Neural cell (in vitro differentiated cells): ENCODE measurements around the gene MYOZ2. TPM values are rescaled to one million over a fixed set of nuclear protein-coding genes. Genes with fewer than 3 reads are reported as not detected.

Experiments used
- H2AFZ ChIP-seq: fragments of 200-600, 300-800 bp; sonication (generic), shearing (Covaris generic); 2 replicates; pipeline ENCODE4 v1.6.0; 2014; ENCODE audit warnings: low read depth, mild to moderate bottlenecking, antibody characterized with exemption, low read length, moderate library complexity
- H3F3A ChIP-seq: fragments of 200-600 bp; shearing (Covaris generic); 2 replicates; pipeline ENCODE4 v1.6.1; 2016; ENCODE audit warnings: mild to moderate bottlenecking, moderate library complexity, mixed read lengths, antibody characterized with exemption, low read length; ENCODE audit not compliant: insufficient read depth, poor library complexity, severe bottlenecking
- H3K27ac ChIP-seq: fragments of 200-600, 300-800 bp; sonication (generic), shearing (Covaris generic); 2 replicates; pipeline ENCODE4 v1.5.1; 2014; ENCODE audit warnings: mild to moderate bottlenecking, low read length, moderate library complexity
- H3K27me3 ChIP-seq: fragments of 300-800, 200-600 bp; sonication (generic), shearing (Covaris generic); 2 replicates; pipeline ENCODE4 v1.6.0; 2014; ENCODE audit warnings: mild to moderate bottlenecking, low read depth, low read length, moderate library complexity; ENCODE audit not compliant: insufficient read depth
- H3K36me3 ChIP-seq: fragments of 300-800, 200-600 bp; sonication (generic), shearing (Covaris generic); 2 replicates; pipeline ENCODE4 v1.5.1; 2014; ENCODE audit warnings: mild to moderate bottlenecking, antibody characterized with exemption, low read length, moderate library complexity; ENCODE audit not compliant: insufficient read depth
- H3K4me2 ChIP-seq: fragments of 300-800, 200-600 bp; sonication (generic), shearing (Covaris generic); 2 replicates; pipeline ENCODE4 v1.6.0; 2014; ENCODE audit warnings: mild to moderate bottlenecking, low read length
- H3K4me3 ChIP-seq: fragments of 300-800, 200-600 bp; sonication (generic), shearing (Covaris generic); 2 replicates; pipeline ENCODE4 v1.5.1; 2014; ENCODE audit warnings: mild to moderate bottlenecking, low read length, moderate library complexity
- H3K79me2 ChIP-seq: fragments of 200-600 bp; shearing (Covaris generic); replicated peaks from 2 replicates; pipeline ENCODE4 v1.6.0; 2014; ENCODE audit warnings: mild to moderate bottlenecking, low read length, moderate library complexity; ENCODE audit not compliant: insufficient read depth
- H3K9ac ChIP-seq: fragments of 300-800, 200-600 bp; sonication (generic), shearing (Covaris generic); 2 replicates; pipeline ENCODE4 v1.6.1; 2016; ENCODE audit warnings: mild to moderate bottlenecking, low read length, mixed read lengths
- H3K9me2 ChIP-seq: fragments of 200-600 bp; shearing (Covaris generic); 2 replicates; pipeline ENCODE4 v1.6.1; 2016; ENCODE audit warnings: mild to moderate bottlenecking, low read length, mixed read lengths; ENCODE audit not compliant: insufficient read depth
- H3K9me3 ChIP-seq: fragments of 200-600, 300-800 bp; sonication (generic), shearing (Covaris generic); 2 replicates; pipeline ENCODE4 v1.6.1; 2016; ENCODE audit warnings: mild to moderate bottlenecking, mixed run types, low read length, moderate library complexity, mixed read lengths
- H4K20me1 ChIP-seq: fragments of 200-600 bp; shearing (Covaris generic); 2 replicates; pipeline ENCODE4 v1.6.1; 2016; ENCODE audit warnings: mild to moderate bottlenecking, mixed run types; ENCODE audit not compliant: insufficient read depth
- EP300 ChIP-seq: fragments of 450-650 bp; conservative IDR thresholded peaks from 2 replicates; pipeline ENCODE4 v1.6.1; 2014; ENCODE audit warnings: antibody characterized with exemption, mild to moderate bottlenecking, moderate library complexity; ENCODE audit not compliant: poor library complexity, severe bottlenecking
- EZH2 ChIP-seq: fragments of 200-600, 300-800 bp; shearing (Covaris generic), sonication (generic); IDR thresholded peaks from 2 replicates; pipeline ENCODE4 v1.6.1; 2014; ENCODE audit warnings: antibody characterized with exemption, low read length, borderline replicate concordance, mild to moderate bottlenecking; ENCODE audit not compliant: insufficient read depth, poor library complexity, severe bottlenecking
- MXI1 ChIP-seq: fragments of 450-650 bp; conservative IDR thresholded peaks from 2 replicates; pipeline ENCODE4 v1.6.1; 2014; ENCODE audit warnings: antibody characterized with exemption, mild to moderate bottlenecking; ENCODE audit not compliant: poor library complexity, severe bottlenecking
- POLR2AphosphoS5 ChIP-seq: IDR thresholded peaks from 2 replicates; pipeline ENCODE4 v1.6.1; 2012
- RAD21 ChIP-seq: fragments of 450-650 bp; conservative IDR thresholded peaks from 2 replicates; pipeline ENCODE4 v1.6.1; 2014; ENCODE audit warnings: antibody characterized with exemption, mild to moderate bottlenecking, moderate library complexity
- SMC3 ChIP-seq: fragments of 450-650 bp; conservative IDR thresholded peaks from 2 replicates; pipeline ENCODE4 v1.6.1; 2014; ENCODE audit warnings: antibody characterized with exemption, mild to moderate bottlenecking, moderate library complexity; ENCODE audit not compliant: poor library complexity
- TAF1 ChIP-seq: IDR thresholded peaks from 2 replicates; pipeline ENCODE4 v1.6.1; 2012; ENCODE audit warnings: low read depth
- polyA plus RNA-seq: library from polyadenylated mRNA; depleted of rRNA; stranded (reverse); fragments of >200 nt; gene quantifications from 2 replicates; pipeline ENCODE4 v1.2.3, GENCODE V29; 2014
- TF ChIP-seq, protein P1 (sequence below): IDR thresholded peaks from 2 replicates; pipeline ENCODE4 v1.6.1; 2012; ENCODE audit warnings: borderline replicate concordance
- TF ChIP-seq, protein P2 (sequence below): fragments of 450-650 bp; IDR thresholded peaks from 2 replicates; pipeline ENCODE4 v1.5.1; 2014; ENCODE audit warnings: antibody characterized with exemption, mild to moderate bottlenecking, moderate library complexity; ENCODE audit not compliant: poor library complexity, severe bottlenecking

The MYOZ2 gene
- polyA plus RNA-seq, 1 donor from 2014 or later = not detected

DNA sequence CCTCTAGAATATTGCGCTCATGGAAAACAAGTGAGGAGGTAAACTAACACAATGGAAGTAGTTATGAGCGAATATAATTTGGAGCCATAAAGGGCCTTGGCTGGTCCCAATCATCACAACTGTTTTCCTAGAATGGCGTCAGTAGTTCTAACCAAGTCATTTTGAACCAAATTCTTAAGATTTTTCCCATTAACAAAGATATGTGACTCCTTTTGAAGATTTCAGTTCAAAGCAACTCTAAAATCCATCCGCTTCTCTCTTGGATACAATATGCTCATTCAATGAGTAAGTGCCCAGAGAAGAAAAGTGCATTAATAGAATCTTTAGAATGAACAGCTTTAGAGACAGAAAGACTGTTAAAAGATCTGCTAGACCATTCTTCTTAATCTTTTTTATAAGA is 19.6 kb upstream of the MYOZ2 start:
- TF ChIP-seq POLR2AphosphoS5 = no peak
- TF ChIP-seq, protein P1, sequence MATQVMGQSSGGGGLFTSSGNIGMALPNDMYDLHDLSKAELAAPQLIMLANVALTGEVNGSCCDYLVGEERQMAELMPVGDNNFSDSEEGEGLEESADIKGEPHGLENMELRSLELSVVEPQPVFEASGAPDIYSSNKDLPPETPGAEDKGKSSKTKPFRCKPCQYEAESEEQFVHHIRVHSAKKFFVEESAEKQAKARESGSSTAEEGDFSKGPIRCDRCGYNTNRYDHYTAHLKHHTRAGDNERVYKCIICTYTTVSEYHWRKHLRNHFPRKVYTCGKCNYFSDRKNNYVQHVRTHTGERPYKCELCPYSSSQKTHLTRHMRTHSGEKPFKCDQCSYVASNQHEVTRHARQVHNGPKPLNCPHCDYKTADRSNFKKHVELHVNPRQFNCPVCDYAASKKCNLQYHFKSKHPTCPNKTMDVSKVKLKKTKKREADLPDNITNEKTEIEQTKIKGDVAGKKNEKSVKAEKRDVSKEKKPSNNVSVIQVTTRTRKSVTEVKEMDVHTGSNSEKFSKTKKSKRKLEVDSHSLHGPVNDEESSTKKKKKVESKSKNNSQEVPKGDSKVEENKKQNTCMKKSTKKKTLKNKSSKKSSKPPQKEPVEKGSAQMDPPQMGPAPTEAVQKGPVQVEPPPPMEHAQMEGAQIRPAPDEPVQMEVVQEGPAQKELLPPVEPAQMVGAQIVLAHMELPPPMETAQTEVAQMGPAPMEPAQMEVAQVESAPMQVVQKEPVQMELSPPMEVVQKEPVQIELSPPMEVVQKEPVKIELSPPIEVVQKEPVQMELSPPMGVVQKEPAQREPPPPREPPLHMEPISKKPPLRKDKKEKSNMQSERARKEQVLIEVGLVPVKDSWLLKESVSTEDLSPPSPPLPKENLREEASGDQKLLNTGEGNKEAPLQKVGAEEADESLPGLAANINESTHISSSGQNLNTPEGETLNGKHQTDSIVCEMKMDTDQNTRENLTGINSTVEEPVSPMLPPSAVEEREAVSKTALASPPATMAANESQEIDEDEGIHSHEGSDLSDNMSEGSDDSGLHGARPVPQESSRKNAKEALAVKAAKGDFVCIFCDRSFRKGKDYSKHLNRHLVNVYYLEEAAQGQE = no peak
- TF ChIP-seq RAD21 = no peak
- no peaks in the 10 kb centered on the region for H3F3A ChIP-seq
- H3K27ac ChIP-seq = no peak overlapping the region
- no peaks in the 10 kb centered on the region for H3K79me2 ChIP-seq
- no peaks in the 10 kb centered on the region for H3K9me3 ChIP-seq
- H3K9me2 ChIP-seq = no peaks in the 10 kb centered on the region
- no peak overlapping the region for H3K4me2 ChIP-seq
- no peaks in the 10 kb centered on the region for H3K27me3 ChIP-seq
- no peaks in the 10 kb centered on the region for H3K36me3 ChIP-seq
- H4K20me1 ChIP-seq = no peaks in the 10 kb centered on the region
- no peak overlapping the region for H2AFZ ChIP-seq
- no peak overlapping the region for H3K9ac ChIP-seq
- no peak overlapping the region for H3K4me3 ChIP-seq

DNA sequence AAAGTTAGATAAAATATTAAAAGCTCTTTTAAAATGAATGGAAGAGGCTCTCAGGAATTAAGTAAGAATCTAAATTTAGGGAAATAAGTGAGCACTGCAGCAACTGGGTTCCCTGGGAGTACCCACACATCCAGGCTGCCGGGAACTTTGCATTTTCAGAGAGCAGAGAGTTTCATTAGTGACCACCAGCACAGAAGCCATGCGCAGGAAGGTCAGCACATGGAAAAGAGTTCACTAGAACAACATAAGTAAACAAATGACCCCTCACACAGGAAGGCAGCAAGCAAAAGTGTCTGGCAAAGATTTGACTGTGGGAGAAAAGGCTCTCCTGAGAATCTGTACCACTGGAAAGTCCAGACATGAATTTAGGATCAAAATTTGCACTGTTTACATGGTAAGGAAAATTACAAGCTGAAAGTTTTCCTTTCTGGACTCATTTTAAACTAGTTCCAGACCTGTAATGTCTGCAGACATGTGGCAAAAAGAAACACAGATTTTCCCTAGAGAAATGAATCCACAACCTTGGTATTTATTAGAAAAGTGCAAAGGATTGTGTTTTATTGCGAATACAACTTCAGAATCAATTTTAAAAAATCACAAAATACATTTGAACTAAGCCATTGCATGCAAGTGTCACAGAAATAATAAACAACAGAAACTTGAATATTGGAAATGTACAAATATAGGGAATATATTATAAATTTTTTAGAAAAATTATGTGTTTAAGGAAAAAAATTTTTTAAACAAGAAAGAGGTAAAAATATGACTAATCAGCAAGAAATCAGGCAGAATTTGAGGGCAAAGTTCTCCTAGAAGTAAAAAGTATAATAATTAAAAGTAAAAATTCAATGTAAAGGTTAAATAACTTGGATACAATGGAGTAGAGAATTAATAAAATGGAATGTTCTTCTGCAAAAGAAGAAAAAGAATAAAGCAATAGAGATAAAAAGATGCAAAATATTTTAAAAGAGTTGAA is 18.4 kb upstream of the MYOZ2 start:
- no peaks in the 10 kb centered on the region for H4K20me1 ChIP-seq
- TF ChIP-seq EP300 (no peak), POLR2AphosphoS5 (no peak), MXI1 (no peak), EZH2 (no peak), TAF1 (no peak), RAD21 (no peak), SMC3 (no peak)
- TF ChIP-seq, protein P1 = no peak
- TF ChIP-seq, protein P2, sequence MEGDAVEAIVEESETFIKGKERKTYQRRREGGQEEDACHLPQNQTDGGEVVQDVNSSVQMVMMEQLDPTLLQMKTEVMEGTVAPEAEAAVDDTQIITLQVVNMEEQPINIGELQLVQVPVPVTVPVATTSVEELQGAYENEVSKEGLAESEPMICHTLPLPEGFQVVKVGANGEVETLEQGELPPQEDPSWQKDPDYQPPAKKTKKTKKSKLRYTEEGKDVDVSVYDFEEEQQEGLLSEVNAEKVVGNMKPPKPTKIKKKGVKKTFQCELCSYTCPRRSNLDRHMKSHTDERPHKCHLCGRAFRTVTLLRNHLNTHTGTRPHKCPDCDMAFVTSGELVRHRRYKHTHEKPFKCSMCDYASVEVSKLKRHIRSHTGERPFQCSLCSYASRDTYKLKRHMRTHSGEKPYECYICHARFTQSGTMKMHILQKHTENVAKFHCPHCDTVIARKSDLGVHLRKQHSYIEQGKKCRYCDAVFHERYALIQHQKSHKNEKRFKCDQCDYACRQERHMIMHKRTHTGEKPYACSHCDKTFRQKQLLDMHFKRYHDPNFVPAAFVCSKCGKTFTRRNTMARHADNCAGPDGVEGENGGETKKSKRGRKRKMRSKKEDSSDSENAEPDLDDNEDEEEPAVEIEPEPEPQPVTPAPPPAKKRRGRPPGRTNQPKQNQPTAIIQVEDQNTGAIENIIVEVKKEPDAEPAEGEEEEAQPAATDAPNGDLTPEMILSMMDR = no peak
- H2AFZ ChIP-seq = no peak overlapping the region
- H3K79me2 ChIP-seq = no peaks in the 10 kb centered on the region
- no peaks in the 10 kb centered on the region for H3F3A ChIP-seq
- no peak overlapping the region for H3K27ac ChIP-seq
- no peak overlapping the region for H3K4me3 ChIP-seq
- H3K27me3 ChIP-seq = no peaks in the 10 kb centered on the region
- H3K9me2 ChIP-seq = no peaks in the 10 kb centered on the region
- no peak overlapping the region for H3K4me2 ChIP-seq
- no peaks in the 10 kb centered on the region for H3K36me3 ChIP-seq
- no peak overlapping the region for H3K9ac ChIP-seq
- H3K9me3 ChIP-seq = no peaks in the 10 kb centered on the region
